Muscle layer of duodenum (tissue), 2 donors: Measurements from ENCODE around the gene TSC22D3.
"Not testable (repeated sequence)": the region's sequence is repeated elsewhere in the genome, so short reads cannot be mapped to it uniquely, and the experiment has no call there.

ENCODE experiments used
- H3K27ac ChIP-seq: one replicate; pipeline ENCODE4 v1.7.0; 2013; ENCODE audit warnings: mild to moderate bottlenecking, low read length
- H3K27me3 ChIP-seq: one replicate; pipeline ENCODE4 v1.7.0; 2013; ENCODE audit warnings: low read depth, mild to moderate bottlenecking, control low read depth, low read length
- H3K36me3 ChIP-seq, 2 donors: one replicate each; pipeline ENCODE4 v1.7.0; 2013; ENCODE audit warnings: low read length in 2 of 2, control low read depth in 1 of 2, mild to moderate bottlenecking in 1 of 2; ENCODE audit not compliant: insufficient read depth in 2 of 2, control insufficient read depth in 1 of 2
- H3K4me1 ChIP-seq, 2 donors: one replicate each; pipeline ENCODE4 v1.7.0; 2013; ENCODE audit warnings: low read length in 2 of 2, mild to moderate bottlenecking in 2 of 2, control low read depth in 1 of 2, moderate library complexity in 1 of 2; ENCODE audit not compliant: insufficient read depth in 2 of 2, control insufficient read depth in 1 of 2
- H3K4me3 ChIP-seq, 2 donors: one replicate each; pipeline ENCODE4 v1.7.0; 2013; ENCODE audit warnings: low read length in 2 of 2, low read depth in 1 of 2, mild to moderate bottlenecking in 1 of 2
- H3K9me3 ChIP-seq, 2 donors: one replicate each; pipeline ENCODE4 v1.7.0; 2013; ENCODE audit warnings: low read length in 2 of 2, control low read depth in 1 of 2, mild to moderate bottlenecking in 1 of 2; ENCODE audit not compliant: control insufficient read depth in 1 of 2
- donor health status: healthy.

Gene TSC22D3

GRCh38 chrX:107675365-107675654 lies 100.3 kb downstream of the TSC22D3 start:
- no peaks in the 10 kb centered on the region for H3K9me3 ChIP-seq
- H3K4me1 ChIP-seq: peaks cover 0 to 8% of the 10 kb centered on the region in 2 donors
- peak overlapping the region; percentile 60 to 76 for H3K4me3 ChIP-seq
- peak overlapping the region; percentile 96 for H3K27ac ChIP-seq
- no peaks in the 10 kb centered on the region for H3K27me3 ChIP-seq
- H3K36me3 ChIP-seq: peaks cover 0 to 10% of the 10 kb centered on the region in 2 donors

- Histone ChIP-seq H3K27ac (peak overlapping the region; percentile 96), H3K4me1 (peaks cover 4 to 11% of the 10 kb centered on the region in 2 donors), H3K36me3 (peaks cover 0 to 10% of the 10 kb centered on the region in 2 donors), H3K4me3 (peak overlapping the region; percentile 60 to 76), H3K27me3 (no peaks in the 10 kb centered on the region), H3K9me3 (no peaks in the 10 kb centered on the region)
These were observed 100.9 kb downstream of the TSC22D3 start for GRCh38 chrX:107674480-107675364.

- Histone ChIP-seq H3K27ac (peak overlapping the region; percentile 96), H3K4me3 (peak overlapping the region; percentile 16 to 32), H3K4me1 (peaks cover 4 to 11% of the 10 kb centered on the region in 2 donors)
These were observed 101.6 kb downstream of the TSC22D3 start for GRCh38 chrX:107673933-107674479.

GRCh38 chrX:107673431-107673830 lies 102.2 kb downstream of the TSC22D3 start:
- peak overlapping the region; percentile 83 for H3K27ac ChIP-seq
- H3K9me3 ChIP-seq: no peaks in the 10 kb centered on the region
- H3K4me1 ChIP-seq: peaks cover 4 to 11% of the 10 kb centered on the region in 2 donors

More at GRCh38 chrX:107673933-107674479, 101.6 kb downstream of the TSC22D3 start:
- peaks cover 0 to 10% of the 10 kb centered on the region in 2 donors for H3K36me3 ChIP-seq
- H3K9me3 ChIP-seq: no peaks in the 10 kb centered on the region
- no peaks in the 10 kb centered on the region for H3K27me3 ChIP-seq

GRCh38 chrX:107672955-107673378 lies 102.6 kb downstream of the TSC22D3 start:
- Histone ChIP-seq H3K4me3 (no peak overlapping the region), H3K36me3 (peaks cover 0 to 10% of the 10 kb centered on the region in 2 donors), H3K27me3 (no peaks in the 10 kb centered on the region), H3K9me3 (no peaks in the 10 kb centered on the region), H3K4me1 (peaks cover 4 to 11% of the 10 kb centered on the region in 2 donors), H3K27ac (peak overlapping the region; percentile 83)

More at GRCh38 chrX:107673431-107673830, 102.2 kb downstream of the TSC22D3 start:
- no peaks in the 10 kb centered on the region for H3K27me3 ChIP-seq
- H3K4me3 ChIP-seq: peak overlapping the region in 1 of 2 donors; percentile 16
- peaks cover 0 to 10% of the 10 kb centered on the region in 2 donors for H3K36me3 ChIP-seq

GRCh38 chrX:107671256-107671655 lies 104.3 kb downstream of the TSC22D3 start:
- H3K4me1 ChIP-seq: peaks cover 4 to 11% of the 10 kb centered on the region in 2 donors
- H3K27ac ChIP-seq, H3K9me3 ChIP-seq, H3K4me3 ChIP-seq, H3K27me3 ChIP-seq: not testable (repeated sequence)
- H3K36me3 ChIP-seq: peaks cover 0 to 10% of the 10 kb centered on the region in 2 donors

GRCh38 chrX:107669885-107670628 lies 105.5 kb downstream of the TSC22D3 start:
- Histone ChIP-seq H3K9me3 (no peaks in the 10 kb centered on the region), H3K4me3 (no peak overlapping the region), H3K27ac (no peak overlapping the region), H3K4me1 (peaks cover 4 to 11% of the 10 kb centered on the region in 2 donors), H3K36me3 (peaks cover 0 to 6% of the 10 kb centered on the region in 2 donors), H3K27me3 (no peaks in the 10 kb centered on the region)

- no peaks in the 10 kb centered on the region for H3K9me3 ChIP-seq
- no peak overlapping the region for H3K27ac ChIP-seq
- no peaks in the 10 kb centered on the region for H3K27me3 ChIP-seq
- peaks cover 0 to 2% of the 10 kb centered on the region in 2 donors for H3K36me3 ChIP-seq
- H3K4me3 ChIP-seq: no peak overlapping the region
- H3K4me1 ChIP-seq: peaks cover 4 to 11% of the 10 kb centered on the region in 2 donors
These were observed 106.3 kb downstream of the TSC22D3 start for GRCh38 chrX:107669261-107669660.

GRCh38 chrX:107668710-107669109 lies 106.9 kb downstream of the TSC22D3 start:
- H3K9me3 ChIP-seq, H3K4me3 ChIP-seq, H3K27ac ChIP-seq, H3K36me3 ChIP-seq, H3K27me3 ChIP-seq: not testable (repeated sequence)
- peaks cover 4 to 11% of the 10 kb centered on the region in 2 donors for H3K4me1 ChIP-seq

- Histone ChIP-seq H3K4me1 (peaks cover 3 to 4% of the 10 kb centered on the region in 2 donors), H3K36me3 (no peaks in the 10 kb centered on the region), H3K27me3 (no peaks in the 10 kb centered on the region), H3K4me3 (no peak overlapping the region), H3K9me3 (no peaks in the 10 kb centered on the region), H3K27ac (no peak overlapping the region)
These were observed 108.2 kb downstream of the TSC22D3 start for GRCh38 chrX:107667426-107667825.

- Histone ChIP-seq H3K36me3 (no peaks in the 10 kb centered on the region), H3K4me3 (no peak overlapping the region), H3K9me3 (no peaks in the 10 kb centered on the region), H3K4me1 (peaks cover 3 to 4% of the 10 kb centered on the region in 2 donors), H3K27me3 (no peaks in the 10 kb centered on the region), H3K27ac (no peak overlapping the region)
These were observed 108.7 kb downstream of the TSC22D3 start for GRCh38 chrX:107666931-107667330.
